GM23338 (cell line): ENCODE data around the gene ESPN. TPM values are rescaled to one million over a fixed set of nuclear protein-coding genes. Genes with fewer than 3 reads are reported as not detected.

Experiments used
- ATAC-seq: fragments of 200-7000 bp; cut with Tn5 transposase; 3 replicates; pipeline ENCODE4 v1.9.1; 2020
- DNase-seq: peaks from one replicate; pipeline ENCODE4 v3.0.0-alpha.2; 2015; ENCODE audit warnings: low spot score
- H2AFZ ChIP-seq: fragments of 200-600 bp; sonication (generic); 2 replicates; pipeline ENCODE4 v1.8.0; 2016; ENCODE audit warnings: antibody characterized with exemption, mild to moderate bottlenecking, moderate library complexity
- H3F3A ChIP-seq: fragments of 200-600 bp; sonication (generic); replicated peaks from 2 replicates; pipeline ENCODE4 v1.8.0; 2017; ENCODE audit warnings: antibody characterized with exemption, mixed run types, low read depth
- H3K27ac ChIP-seq: fragments of 200-600 bp; sonication (generic); 2 replicates; pipeline ENCODE4 v1.6.1; 2016; ENCODE audit warnings: low read depth
- H3K27me3 ChIP-seq: fragments of 200-600 bp; sonication (generic); 2 replicates; pipeline ENCODE4 v1.8.0; 2016; ENCODE audit warnings: mild to moderate bottlenecking, mixed run types, moderate library complexity; ENCODE audit not compliant: insufficient read depth
- H3K36me3 ChIP-seq: fragments of 200-600 bp; sonication (generic); 2 replicates; pipeline ENCODE4 v1.8.0; 2016; ENCODE audit warnings: mild to moderate bottlenecking; ENCODE audit not compliant: insufficient read depth
- H3K4me1 ChIP-seq: fragments of 200-600 bp; sonication (generic); 2 replicates; pipeline ENCODE4 v1.8.0; 2016; ENCODE audit warnings: mild to moderate bottlenecking, moderate library complexity; ENCODE audit not compliant: insufficient read depth
- H3K4me2 ChIP-seq: fragments of 200-600 bp; sonication (generic); 2 replicates; pipeline ENCODE4 v1.7.1; 2017; ENCODE audit warnings: mixed run types
- H3K4me3 ChIP-seq: fragments of 200-600 bp; sonication (generic); 2 replicates; pipeline ENCODE4 v1.6.1; 2016; ENCODE audit warnings: mixed run types
- H3K79me2 ChIP-seq: fragments of 200-600 bp; sonication (generic); replicated peaks from 2 replicates; pipeline ENCODE4 v1.8.0; 2017; ENCODE audit warnings: mild to moderate bottlenecking; ENCODE audit not compliant: insufficient read depth
- H3K9me2 ChIP-seq: fragments of 200-600 bp; sonication (generic); 2 replicates; pipeline ENCODE4 v1.8.0; 2017; ENCODE audit not compliant: insufficient read depth
- H4K20me1 ChIP-seq: fragments of 200-600 bp; sonication (generic); replicated peaks from 2 replicates; pipeline ENCODE4 v1.8.0; 2017; ENCODE audit warnings: mild to moderate bottlenecking; ENCODE audit not compliant: insufficient read depth
- H3K27ac Mint-ChIP-seq: 2 replicates; pipeline ENCODE4 v1.8.0; 2020; ENCODE audit warnings: inconsistent platforms, mild to moderate bottlenecking, moderate library complexity, mixed read lengths
- H3K27me3 Mint-ChIP-seq: 3 replicates; pipeline ENCODE4 v1.8.0; 2022; ENCODE audit warnings: low read depth, mild to moderate bottlenecking, moderate library complexity, mixed read lengths, inconsistent platforms; ENCODE audit not compliant: insufficient read depth, poor library complexity
- H3K36me3 Mint-ChIP-seq: 3 replicates; pipeline ENCODE4 v1.8.0; 2021; ENCODE audit warnings: low read depth, mild to moderate bottlenecking, inconsistent platforms, moderate library complexity, mixed read lengths
- H3K4me1 Mint-ChIP-seq: 3 replicates; pipeline ENCODE4 v1.8.0; 2020; ENCODE audit warnings: mild to moderate bottlenecking, inconsistent platforms, mixed read lengths
- H3K4me3 Mint-ChIP-seq: 3 replicates; pipeline ENCODE4 v1.8.0; 2021; ENCODE audit warnings: moderate library complexity, mild to moderate bottlenecking, inconsistent platforms, mixed read lengths
- H3K9me3 Mint-ChIP-seq: 3 replicates; pipeline ENCODE4 v1.8.0; 2020; ENCODE audit warnings: moderate library complexity, mild to moderate bottlenecking, inconsistent platforms, mixed read lengths
- CREB1 ChIP-seq: fragments of 250-450 bp; sonication (Bioruptor Pico); IDR thresholded peaks from 2 replicates; pipeline ENCODE4 v1.5.0; 2020; ENCODE audit warnings: low read depth, mild to moderate bottlenecking, moderate library complexity
- CTCF ChIP-seq, 2 experiments: fragments of 200-600 bp in 1 of 2; sonication (generic) in 1 of 2; conservative IDR thresholded peaks; 2 replicates each; pipeline versions ENCODE4 v1.5.1 to v1.6.1; 2016 to 2017; ENCODE audit warnings: antibody characterized with exemption in 2 of 2, low read depth in 2 of 2, mild to moderate bottlenecking in 2 of 2, moderate library complexity in 1 of 2
- EZH2 ChIP-seq: fragments of 200-600 bp; sonication (generic); IDR thresholded peaks from one replicate; pipeline ENCODE4 v1.8.0; 2017; ENCODE audit warnings: antibody characterized with exemption, mild to moderate bottlenecking, low read depth; ENCODE audit not compliant: unreplicated experiment
- EZH2phosphoT487 ChIP-seq: fragments of 200-600 bp; sonication (generic); IDR thresholded peaks from one replicate; pipeline ENCODE4 v1.8.1; 2018; ENCODE audit warnings: antibody characterized with exemption; ENCODE audit not compliant: unreplicated experiment
- JUNB ChIP-seq: IDR thresholded peaks from one replicate; pipeline ENCODE4 v1.6.1; 2016; ENCODE audit warnings: antibody characterized with exemption; ENCODE audit not compliant: unreplicated experiment
- STAT1 ChIP-seq: IDR thresholded peaks from one replicate; pipeline ENCODE4 v1.6.1; 2016; ENCODE audit warnings: antibody characterized with exemption; ENCODE audit not compliant: unreplicated experiment
- ZNF114 ChIP-seq: fragments of 250-450 bp; sonication (Bioruptor Pico); IDR thresholded peaks from 2 replicates; pipeline ENCODE4 v1.5.0; 2020; ENCODE audit warnings: mild to moderate bottlenecking, moderate library complexity
- ZNF331 ChIP-seq: fragments of 250-450 bp; sonication (Bioruptor Pico); IDR thresholded peaks from 2 replicates; pipeline ENCODE4 v1.5.0; 2020; ENCODE audit warnings: low read depth, mild to moderate bottlenecking, moderate library complexity
- polyA plus RNA-seq: library from polyadenylated mRNA; unstranded; fragments of >200 nt; fragmentation: Nextera tagmentation; extraction: Ambion mirVana; gene quantifications from 2 replicates; pipeline ENCODE4 v1.2.1, GENCODE V29; 2016
- total RNA-seq: library from RNA; depleted of rRNA; stranded (reverse); fragments of >200 nt; shearing (Covaris generic); gene quantifications from 2 replicates; pipeline ENCODE4 v1.2.3, GENCODE V29; 2014
- TF ChIP-seq, protein P1 (sequence below): fragments of 250-450 bp; sonication (Bioruptor Pico); IDR thresholded peaks from 2 replicates; pipeline ENCODE4 v1.5.0; 2020; ENCODE audit warnings: mild to moderate bottlenecking, moderate library complexity
- TF ChIP-seq, protein P2 (sequence below): IDR thresholded peaks from 2 replicates; pipeline ENCODE4 v1.6.1; 2016; ENCODE audit warnings: antibody characterized with exemption
- TF ChIP-seq, protein P3 (sequence below): IDR thresholded peaks from one replicate; pipeline ENCODE4 v1.6.1; 2018; ENCODE audit warnings: antibody characterized with exemption; ENCODE audit not compliant: unreplicated experiment

Gene ESPN
- total and polyA plus RNA-seq, 2 experiments from 2014 or later, result 12.2 to 13.6 TPM

DNA sequence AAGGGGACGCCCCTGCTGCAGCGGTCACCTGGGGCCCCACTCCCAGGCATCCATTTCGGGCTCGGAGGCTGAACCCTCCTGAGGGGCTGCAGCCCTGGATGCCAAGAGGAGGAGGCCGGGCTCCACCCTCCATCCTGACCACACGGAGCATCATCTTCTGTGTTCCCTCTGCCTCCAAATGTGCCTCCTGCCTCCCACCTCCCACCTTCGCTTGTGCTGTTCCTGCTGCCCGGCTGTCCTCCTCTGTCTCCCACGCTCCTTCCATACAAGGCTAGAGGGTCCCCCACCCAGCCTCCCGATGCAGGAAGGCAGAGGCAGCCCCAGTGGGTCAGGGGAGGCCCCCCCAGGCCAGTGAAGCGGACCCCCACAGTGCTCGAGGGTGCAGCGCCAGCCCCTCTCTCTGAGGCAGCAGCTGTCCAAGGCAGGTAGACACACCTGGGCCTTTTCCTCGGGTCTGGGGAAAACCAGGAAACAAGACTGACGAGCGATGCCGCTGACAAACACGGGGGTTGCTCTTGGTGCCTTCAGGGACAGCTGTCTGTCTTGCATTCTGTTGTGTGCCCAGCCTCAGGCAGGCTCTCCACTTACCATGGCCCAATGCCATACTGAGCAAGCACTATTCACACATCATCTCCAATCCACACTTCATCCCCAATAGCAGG lies 83.7 kb downstream of the ESPN start:
- no peaks in the 10 kb centered on the region for H3K9me2 ChIP-seq
- H3K36me3 ChIP-seq, result no peaks in the 10 kb centered on the region
- H3K27me3 ChIP-seq, result no peaks in the 10 kb centered on the region
- H2AFZ ChIP-seq, result no peak overlapping the region
- H3K4me2 ChIP-seq, result no peak overlapping the region
- no peaks in the 10 kb centered on the region for H3K79me2 ChIP-seq
- TF ChIP-seq, protein P1, sequence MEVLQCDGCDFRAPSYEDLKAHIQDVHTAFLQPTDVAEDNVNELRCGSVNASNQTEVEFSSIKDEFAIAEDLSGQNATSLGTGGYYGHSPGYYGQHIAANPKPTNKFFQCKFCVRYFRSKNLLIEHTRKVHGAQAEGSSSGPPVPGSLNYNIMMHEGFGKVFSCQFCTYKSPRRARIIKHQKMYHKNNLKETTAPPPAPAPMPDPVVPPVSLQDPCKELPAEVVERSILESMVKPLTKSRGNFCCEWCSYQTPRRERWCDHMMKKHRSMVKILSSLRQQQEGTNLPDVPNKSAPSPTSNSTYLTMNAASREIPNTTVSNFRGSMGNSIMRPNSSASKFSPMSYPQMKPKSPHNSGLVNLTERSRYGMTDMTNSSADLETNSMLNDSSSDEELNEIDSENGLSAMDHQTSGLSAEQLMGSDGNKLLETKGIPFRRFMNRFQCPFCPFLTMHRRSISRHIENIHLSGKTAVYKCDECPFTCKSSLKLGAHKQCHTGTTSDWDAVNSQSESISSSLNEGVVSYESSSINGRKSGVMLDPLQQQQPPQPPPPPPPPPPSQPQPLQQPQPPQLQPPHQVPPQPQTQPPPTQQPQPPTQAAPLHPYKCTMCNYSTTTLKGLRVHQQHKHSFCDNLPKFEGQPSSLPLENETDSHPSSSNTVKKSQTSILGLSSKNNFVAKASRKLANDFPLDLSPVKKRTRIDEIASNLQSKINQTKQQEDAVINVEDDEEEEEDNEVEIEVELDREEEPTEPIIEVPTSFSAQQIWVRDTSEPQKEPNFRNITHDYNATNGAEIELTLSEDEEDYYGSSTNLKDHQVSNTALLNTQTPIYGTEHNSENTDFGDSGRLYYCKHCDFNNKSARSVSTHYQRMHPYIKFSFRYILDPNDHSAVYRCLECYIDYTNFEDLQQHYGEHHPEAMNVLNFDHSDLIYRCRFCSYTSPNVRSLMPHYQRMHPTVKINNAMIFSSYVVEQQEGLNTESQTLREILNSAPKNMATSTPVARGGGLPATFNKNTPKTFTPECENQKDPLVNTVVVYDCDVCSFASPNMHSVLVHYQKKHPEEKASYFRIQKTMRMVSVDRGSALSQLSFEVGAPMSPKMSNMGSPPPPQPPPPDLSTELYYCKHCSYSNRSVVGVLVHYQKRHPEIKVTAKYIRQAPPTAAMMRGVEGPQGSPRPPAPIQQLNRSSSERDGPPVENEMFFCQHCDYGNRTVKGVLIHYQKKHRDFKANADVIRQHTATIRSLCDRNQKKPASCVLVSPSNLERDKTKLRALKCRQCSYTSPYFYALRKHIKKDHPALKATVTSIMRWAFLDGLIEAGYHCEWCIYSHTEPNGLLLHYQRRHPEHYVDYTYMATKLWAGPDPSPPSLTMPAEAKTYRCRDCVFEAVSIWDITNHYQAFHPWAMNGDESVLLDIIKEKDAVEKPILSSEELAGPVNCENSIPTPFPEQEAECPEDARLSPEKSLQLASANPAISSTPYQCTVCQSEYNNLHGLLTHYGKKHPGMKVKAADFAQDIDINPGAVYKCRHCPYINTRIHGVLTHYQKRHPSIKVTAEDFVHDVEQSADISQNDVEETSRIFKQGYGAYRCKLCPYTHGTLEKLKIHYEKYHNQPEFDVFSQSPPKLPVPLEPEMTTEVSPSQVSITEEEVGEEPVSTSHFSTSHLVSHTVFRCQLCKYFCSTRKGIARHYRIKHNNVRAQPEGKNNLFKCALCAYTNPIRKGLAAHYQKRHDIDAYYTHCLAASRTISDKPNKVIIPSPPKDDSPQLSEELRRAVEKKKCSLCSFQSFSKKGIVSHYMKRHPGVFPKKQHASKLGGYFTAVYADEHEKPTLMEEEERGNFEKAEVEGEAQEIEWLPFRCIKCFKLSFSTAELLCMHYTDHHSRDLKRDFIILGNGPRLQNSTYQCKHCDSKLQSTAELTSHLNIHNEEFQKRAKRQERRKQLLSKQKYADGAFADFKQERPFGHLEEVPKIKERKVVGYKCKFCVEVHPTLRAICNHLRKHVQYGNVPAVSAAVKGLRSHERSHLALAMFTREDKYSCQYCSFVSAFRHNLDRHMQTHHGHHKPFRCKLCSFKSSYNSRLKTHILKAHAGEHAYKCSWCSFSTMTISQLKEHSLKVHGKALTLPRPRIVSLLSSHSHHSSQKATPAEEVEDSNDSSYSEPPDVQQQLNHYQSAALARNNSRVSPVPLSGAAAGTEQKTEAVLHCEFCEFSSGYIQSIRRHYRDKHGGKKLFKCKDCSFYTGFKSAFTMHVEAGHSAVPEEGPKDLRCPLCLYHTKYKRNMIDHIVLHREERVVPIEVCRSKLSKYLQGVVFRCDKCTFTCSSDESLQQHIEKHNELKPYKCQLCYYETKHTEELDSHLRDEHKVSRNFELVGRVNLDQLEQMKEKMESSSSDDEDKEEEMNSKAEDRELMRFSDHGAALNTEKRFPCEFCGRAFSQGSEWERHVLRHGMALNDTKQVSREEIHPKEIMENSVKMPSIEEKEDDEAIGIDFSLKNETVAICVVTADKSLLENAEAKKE, result no peak
- TF ChIP-seq EZH2phosphoT487 (no peak), EZH2 (no peak), ZNF114 (no peak), ZNF331 (no peak), CREB1 (CRISPR knock-in tag) (no peak), JUNB (no peak), STAT1 (no peak), CTCF (conservative IDR thresholded peaks at IDR 0.05; ENCODE audit: low read depth in 2 of 2) (no peak)
- TF ChIP-seq, protein P2, sequence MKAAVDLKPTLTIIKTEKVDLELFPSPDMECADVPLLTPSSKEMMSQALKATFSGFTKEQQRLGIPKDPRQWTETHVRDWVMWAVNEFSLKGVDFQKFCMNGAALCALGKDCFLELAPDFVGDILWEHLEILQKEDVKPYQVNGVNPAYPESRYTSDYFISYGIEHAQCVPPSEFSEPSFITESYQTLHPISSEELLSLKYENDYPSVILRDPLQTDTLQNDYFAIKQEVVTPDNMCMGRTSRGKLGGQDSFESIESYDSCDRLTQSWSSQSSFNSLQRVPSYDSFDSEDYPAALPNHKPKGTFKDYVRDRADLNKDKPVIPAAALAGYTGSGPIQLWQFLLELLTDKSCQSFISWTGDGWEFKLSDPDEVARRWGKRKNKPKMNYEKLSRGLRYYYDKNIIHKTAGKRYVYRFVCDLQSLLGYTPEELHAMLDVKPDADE, result no peak
- TF ChIP-seq, protein P3, sequence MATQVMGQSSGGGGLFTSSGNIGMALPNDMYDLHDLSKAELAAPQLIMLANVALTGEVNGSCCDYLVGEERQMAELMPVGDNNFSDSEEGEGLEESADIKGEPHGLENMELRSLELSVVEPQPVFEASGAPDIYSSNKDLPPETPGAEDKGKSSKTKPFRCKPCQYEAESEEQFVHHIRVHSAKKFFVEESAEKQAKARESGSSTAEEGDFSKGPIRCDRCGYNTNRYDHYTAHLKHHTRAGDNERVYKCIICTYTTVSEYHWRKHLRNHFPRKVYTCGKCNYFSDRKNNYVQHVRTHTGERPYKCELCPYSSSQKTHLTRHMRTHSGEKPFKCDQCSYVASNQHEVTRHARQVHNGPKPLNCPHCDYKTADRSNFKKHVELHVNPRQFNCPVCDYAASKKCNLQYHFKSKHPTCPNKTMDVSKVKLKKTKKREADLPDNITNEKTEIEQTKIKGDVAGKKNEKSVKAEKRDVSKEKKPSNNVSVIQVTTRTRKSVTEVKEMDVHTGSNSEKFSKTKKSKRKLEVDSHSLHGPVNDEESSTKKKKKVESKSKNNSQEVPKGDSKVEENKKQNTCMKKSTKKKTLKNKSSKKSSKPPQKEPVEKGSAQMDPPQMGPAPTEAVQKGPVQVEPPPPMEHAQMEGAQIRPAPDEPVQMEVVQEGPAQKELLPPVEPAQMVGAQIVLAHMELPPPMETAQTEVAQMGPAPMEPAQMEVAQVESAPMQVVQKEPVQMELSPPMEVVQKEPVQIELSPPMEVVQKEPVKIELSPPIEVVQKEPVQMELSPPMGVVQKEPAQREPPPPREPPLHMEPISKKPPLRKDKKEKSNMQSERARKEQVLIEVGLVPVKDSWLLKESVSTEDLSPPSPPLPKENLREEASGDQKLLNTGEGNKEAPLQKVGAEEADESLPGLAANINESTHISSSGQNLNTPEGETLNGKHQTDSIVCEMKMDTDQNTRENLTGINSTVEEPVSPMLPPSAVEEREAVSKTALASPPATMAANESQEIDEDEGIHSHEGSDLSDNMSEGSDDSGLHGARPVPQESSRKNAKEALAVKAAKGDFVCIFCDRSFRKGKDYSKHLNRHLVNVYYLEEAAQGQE, result no peak
- H3K4me3 ChIP-seq, result no peak overlapping the region
- DNase-seq, result no peak
- H3K27ac Mint-ChIP-seq, result no peak overlapping the region
- 0 out of 3 replicates have a peak, but pooled peaks cover 5% of the 10 kb centered on the region for H3K4me1 Mint-ChIP-seq
- no peaks in the 10 kb centered on the region for H3K9me3 Mint-ChIP-seq
- ATAC-seq, result no peak
- no peaks in the 10 kb centered on the region for H3K36me3 Mint-ChIP-seq
- H3F3A ChIP-seq, result no peaks in the 10 kb centered on the region
- H3K4me3 Mint-ChIP-seq, result no peak overlapping the region
- H3K4me1 ChIP-seq, result no peaks in the 10 kb centered on the region
- peaks cover 8% of the 10 kb centered on the region for H3K27me3 Mint-ChIP-seq
- H4K20me1 ChIP-seq, result no peaks in the 10 kb centered on the region
- H3K27ac ChIP-seq, result no peak overlapping the region
